WTC11 (cell line): ENCODE results near the gene DENND1B. TPM values are rescaled to one million over a fixed set of nuclear protein-coding genes. Genes with fewer than 3 reads are reported as not detected.

ENCODE experiments used
- ATAC-seq: fragments of 200-7000 bp; cut with Tn5 transposase; 2 replicates; pipeline ENCODE4 v1.10.0; 2021; ENCODE audit warnings: mild to moderate bottlenecking, moderate library complexity
- CTCF ChIA-PET: fragments of 300-600 bp; sonication (Branson Sonifier 250); formaldehyde crosslinking; loops from one replicate; lab custom pipeline; 2021; ENCODE audit warnings: antibody characterized with exemption; lab: Charles Lee
- POLR2A ChIA-PET: fragments of 350-600 bp; sonication (Branson Sonifier 250); formaldehyde crosslinking; loops from one replicate; lab custom pipeline; 2021; ENCODE audit warnings: antibody characterized with exemption; lab: Charles Lee
- DNase-seq: peaks from one replicate; pipeline ENCODE4 v3.0.0; 2021; ENCODE audit warnings: low spot score
- H3K27ac Mint-ChIP-seq: 2 replicates; pipeline ENCODE4 v1.8.0; 2021; ENCODE audit warnings: mixed read lengths
- H3K27me3 Mint-ChIP-seq: 2 replicates; pipeline ENCODE4 v1.8.0; 2021; ENCODE audit warnings: low read depth, mild to moderate bottlenecking, moderate library complexity, mixed read lengths
- H3K36me3 Mint-ChIP-seq: 2 replicates; pipeline ENCODE4 v1.8.0; 2021; ENCODE audit warnings: mixed read lengths
- H3K4me1 Mint-ChIP-seq: 2 replicates; pipeline ENCODE4 v1.8.0; 2022; ENCODE audit warnings: mixed read lengths
- H3K4me3 Mint-ChIP-seq: 2 replicates; pipeline ENCODE4 v1.8.0; 2021; ENCODE audit warnings: mild to moderate bottlenecking, moderate library complexity, mixed read lengths
- H3K9me3 Mint-ChIP-seq: 2 replicates; pipeline ENCODE4 v1.8.0; 2021; ENCODE audit warnings: mixed read lengths
- GRHL2 ChIP-seq: fragments of 250-450 bp; sonication (Bioruptor Pico); IDR thresholded peaks from 2 replicates; pipeline ENCODE4 v1.8.0; 2022; ENCODE audit warnings: mild to moderate bottlenecking, moderate library complexity; ENCODE audit not compliant: insufficient replicate concordance, severe bottlenecking
- SMAD3 ChIP-seq: sonication (generic); formaldehyde crosslinking; IDR thresholded peaks from 2 replicates; pipeline ENCODE4 v1.8.0; 2022; ENCODE audit warnings: missing genetic modification reagents, mild to moderate bottlenecking, borderline replicate concordance
- SP1 ChIP-seq: sonication (generic); formaldehyde crosslinking; conservative IDR thresholded peaks from 2 replicates; pipeline ENCODE4 v1.8.1; 2022; ENCODE audit warnings: missing genetic modification reagents
- ZNF121 ChIP-seq: sonication (generic); formaldehyde crosslinking; IDR thresholded peaks from 2 replicates; pipeline ENCODE4 v1.8.0; 2023; ENCODE audit warnings: missing genetic modification reagents
- ZNF396 ChIP-seq: fragments of 250-450 bp; sonication (Bioruptor Pico); IDR thresholded peaks from 2 replicates; pipeline ENCODE4 v1.8.0; 2021; ENCODE audit warnings: mild to moderate bottlenecking, moderate library complexity, borderline replicate concordance
- ZNF512 ChIP-seq: sonication (generic); formaldehyde crosslinking; IDR thresholded peaks from 2 replicates; pipeline ENCODE4 v1.8.1; 2022; ENCODE audit warnings: missing genetic modification reagents, borderline replicate concordance
- ZNF532 ChIP-seq: fragments of 250-450 bp; sonication (Bioruptor Pico); IDR thresholded peaks from 2 replicates; pipeline ENCODE4 v1.9.0; 2021; ENCODE audit warnings: mild to moderate bottlenecking, borderline replicate concordance
- ZSCAN18 ChIP-seq: fragments of 250-450 bp; sonication (Bioruptor Pico); IDR thresholded peaks from 2 replicates; pipeline ENCODE4 v2.1.2; 2022; ENCODE audit warnings: mild to moderate bottlenecking, moderate library complexity
- total RNA-seq: library from RNA; stranded (reverse); gene quantifications from 3 replicates; pipeline ENCODE4 v1.2.3, GENCODE V29; 2021
- TF ChIP-seq, protein P1 (sequence below): sonication (generic); formaldehyde crosslinking; IDR thresholded peaks from 2 replicates; pipeline ENCODE4 v1.8.1; 2023; ENCODE audit warnings: mild to moderate bottlenecking, missing genetic modification reagents, moderate library complexity
- TF ChIP-seq, protein P2 (sequence below): sonication (generic); formaldehyde crosslinking; IDR thresholded peaks from 2 replicates; pipeline ENCODE4 v1.8.0; 2022; ENCODE audit warnings: mild to moderate bottlenecking, missing genetic modification reagents
- TF ChIP-seq, protein P3 (sequence below): sonication (generic); formaldehyde crosslinking; IDR thresholded peaks from 2 replicates; pipeline ENCODE4 v1.8.0; 2023; ENCODE audit warnings: mild to moderate bottlenecking, missing genetic modification reagents
- TF ChIP-seq, protein P4 (sequence below): fragments of 250-450 bp; sonication (Bioruptor Pico); IDR thresholded peaks from 2 replicates; pipeline ENCODE4 v1.9.0; 2021; ENCODE audit warnings: mild to moderate bottlenecking
- TF ChIP-seq, protein P5 (sequence below): sonication (generic); formaldehyde crosslinking; IDR thresholded peaks from 2 replicates; pipeline ENCODE4 v1.8.1; 2023; ENCODE audit warnings: mild to moderate bottlenecking, missing genetic modification reagents, borderline replicate concordance

DENND1B gene
- total RNA-seq, 1 experiment from 2014 or later, result 4.3 TPM

- TF ChIP-seq, protein P1, sequence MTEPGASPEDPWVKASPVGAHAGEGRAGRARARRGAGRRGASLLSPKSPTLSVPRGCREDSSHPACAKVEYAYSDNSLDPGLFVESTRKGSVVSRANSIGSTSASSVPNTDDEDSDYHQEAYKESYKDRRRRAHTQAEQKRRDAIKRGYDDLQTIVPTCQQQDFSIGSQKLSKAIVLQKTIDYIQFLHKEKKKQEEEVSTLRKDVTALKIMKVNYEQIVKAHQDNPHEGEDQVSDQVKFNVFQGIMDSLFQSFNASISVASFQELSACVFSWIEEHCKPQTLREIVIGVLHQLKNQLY (CRISPR knock-in tag), result no peak
- TF ChIP-seq SMAD3 (CRISPR knock-in tag) (no peak), GRHL2 (no peak), ZNF121 (CRISPR knock-in tag) (no peak), ZNF512 (CRISPR knock-in tag) (no peak), ZSCAN18 (no peak), ZNF532 (no peak)
- TF ChIP-seq, protein P2, sequence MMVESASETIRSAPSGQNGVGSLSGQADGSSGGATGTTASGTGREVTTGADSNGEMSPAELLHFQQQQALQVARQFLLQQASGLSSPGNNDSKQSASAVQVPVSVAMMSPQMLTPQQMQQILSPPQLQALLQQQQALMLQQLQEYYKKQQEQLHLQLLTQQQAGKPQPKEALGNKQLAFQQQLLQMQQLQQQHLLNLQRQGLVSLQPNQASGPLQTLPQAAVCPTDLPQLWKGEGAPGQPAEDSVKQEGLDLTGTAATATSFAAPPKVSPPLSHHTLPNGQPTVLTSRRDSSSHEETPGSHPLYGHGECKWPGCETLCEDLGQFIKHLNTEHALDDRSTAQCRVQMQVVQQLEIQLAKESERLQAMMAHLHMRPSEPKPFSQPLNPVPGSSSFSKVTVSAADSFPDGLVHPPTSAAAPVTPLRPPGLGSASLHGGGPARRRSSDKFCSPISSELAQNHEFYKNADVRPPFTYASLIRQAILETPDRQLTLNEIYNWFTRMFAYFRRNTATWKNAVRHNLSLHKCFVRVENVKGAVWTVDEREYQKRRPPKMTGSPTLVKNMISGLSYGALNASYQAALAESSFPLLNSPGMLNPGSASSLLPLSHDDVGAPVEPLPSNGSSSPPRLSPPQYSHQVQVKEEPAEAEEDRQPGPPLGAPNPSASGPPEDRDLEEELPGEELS (CRISPR knock-in tag), result no peak
- TF ChIP-seq, protein P3, sequence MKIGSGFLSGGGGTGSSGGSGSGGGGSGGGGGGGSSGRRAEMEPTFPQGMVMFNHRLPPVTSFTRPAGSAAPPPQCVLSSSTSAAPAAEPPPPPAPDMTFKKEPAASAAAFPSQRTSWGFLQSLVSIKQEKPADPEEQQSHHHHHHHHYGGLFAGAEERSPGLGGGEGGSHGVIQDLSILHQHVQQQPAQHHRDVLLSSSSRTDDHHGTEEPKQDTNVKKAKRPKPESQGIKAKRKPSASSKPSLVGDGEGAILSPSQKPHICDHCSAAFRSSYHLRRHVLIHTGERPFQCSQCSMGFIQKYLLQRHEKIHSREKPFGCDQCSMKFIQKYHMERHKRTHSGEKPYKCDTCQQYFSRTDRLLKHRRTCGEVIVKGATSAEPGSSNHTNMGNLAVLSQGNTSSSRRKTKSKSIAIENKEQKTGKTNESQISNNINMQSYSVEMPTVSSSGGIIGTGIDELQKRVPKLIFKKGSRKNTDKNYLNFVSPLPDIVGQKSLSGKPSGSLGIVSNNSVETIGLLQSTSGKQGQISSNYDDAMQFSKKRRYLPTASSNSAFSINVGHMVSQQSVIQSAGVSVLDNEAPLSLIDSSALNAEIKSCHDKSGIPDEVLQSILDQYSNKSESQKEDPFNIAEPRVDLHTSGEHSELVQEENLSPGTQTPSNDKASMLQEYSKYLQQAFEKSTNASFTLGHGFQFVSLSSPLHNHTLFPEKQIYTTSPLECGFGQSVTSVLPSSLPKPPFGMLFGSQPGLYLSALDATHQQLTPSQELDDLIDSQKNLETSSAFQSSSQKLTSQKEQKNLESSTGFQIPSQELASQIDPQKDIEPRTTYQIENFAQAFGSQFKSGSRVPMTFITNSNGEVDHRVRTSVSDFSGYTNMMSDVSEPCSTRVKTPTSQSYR (CRISPR knock-in tag), result no peak
These were observed 97.5 kb downstream of the DENND1B start (continued) for GRCh38 chr1:197677752-197678295.

DNA sequence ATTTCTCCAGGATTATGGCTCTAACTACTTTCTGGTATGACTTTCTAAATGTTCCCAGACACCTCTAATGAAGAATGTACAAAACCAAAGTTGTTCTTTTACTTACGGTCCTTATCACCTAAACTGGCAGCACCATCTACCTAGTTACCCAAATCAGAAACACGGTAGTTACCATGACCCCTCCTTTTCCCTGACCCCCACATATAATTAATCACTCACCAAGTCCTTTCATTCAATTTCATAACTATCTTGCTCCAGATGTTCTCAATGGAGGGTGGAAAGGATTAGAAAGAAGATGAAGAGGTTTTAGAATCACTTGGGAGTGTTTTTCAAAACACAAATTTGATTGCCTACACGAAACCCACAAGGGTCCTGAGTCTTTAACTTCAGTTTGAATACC, 98.0 kb downstream of the DENND1B start:
- Mint-ChIP-seq H3K4me1 (peaks cover 13% of the 10 kb centered on the region), H3K27ac (no peak overlapping the region), H3K9me3 (no peaks in the 10 kb centered on the region), H3K36me3 (no peaks in the 10 kb centered on the region), H3K4me3 (no peak overlapping the region), H3K27me3 (no peaks in the 10 kb centered on the region)
- CTCF ChIA-PET, result no interaction called here
- ATAC-seq (no peak), DNase-seq (no peak)
- POLR2A ChIA-PET, result no interaction called here
- TF ChIP-seq, protein P4, sequence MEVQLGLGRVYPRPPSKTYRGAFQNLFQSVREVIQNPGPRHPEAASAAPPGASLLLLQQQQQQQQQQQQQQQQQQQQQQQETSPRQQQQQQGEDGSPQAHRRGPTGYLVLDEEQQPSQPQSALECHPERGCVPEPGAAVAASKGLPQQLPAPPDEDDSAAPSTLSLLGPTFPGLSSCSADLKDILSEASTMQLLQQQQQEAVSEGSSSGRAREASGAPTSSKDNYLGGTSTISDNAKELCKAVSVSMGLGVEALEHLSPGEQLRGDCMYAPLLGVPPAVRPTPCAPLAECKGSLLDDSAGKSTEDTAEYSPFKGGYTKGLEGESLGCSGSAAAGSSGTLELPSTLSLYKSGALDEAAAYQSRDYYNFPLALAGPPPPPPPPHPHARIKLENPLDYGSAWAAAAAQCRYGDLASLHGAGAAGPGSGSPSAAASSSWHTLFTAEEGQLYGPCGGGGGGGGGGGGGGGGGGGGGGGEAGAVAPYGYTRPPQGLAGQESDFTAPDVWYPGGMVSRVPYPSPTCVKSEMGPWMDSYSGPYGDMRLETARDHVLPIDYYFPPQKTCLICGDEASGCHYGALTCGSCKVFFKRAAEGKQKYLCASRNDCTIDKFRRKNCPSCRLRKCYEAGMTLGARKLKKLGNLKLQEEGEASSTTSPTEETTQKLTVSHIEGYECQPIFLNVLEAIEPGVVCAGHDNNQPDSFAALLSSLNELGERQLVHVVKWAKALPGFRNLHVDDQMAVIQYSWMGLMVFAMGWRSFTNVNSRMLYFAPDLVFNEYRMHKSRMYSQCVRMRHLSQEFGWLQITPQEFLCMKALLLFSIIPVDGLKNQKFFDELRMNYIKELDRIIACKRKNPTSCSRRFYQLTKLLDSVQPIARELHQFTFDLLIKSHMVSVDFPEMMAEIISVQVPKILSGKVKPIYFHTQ (CRISPR knock-in tag), result no peak
- TF ChIP-seq ZNF396 (CRISPR knock-in tag), result no peak
- no peak for TF ChIP-seq SP1 (CRISPR knock-in tag)
- TF ChIP-seq, protein P5, sequence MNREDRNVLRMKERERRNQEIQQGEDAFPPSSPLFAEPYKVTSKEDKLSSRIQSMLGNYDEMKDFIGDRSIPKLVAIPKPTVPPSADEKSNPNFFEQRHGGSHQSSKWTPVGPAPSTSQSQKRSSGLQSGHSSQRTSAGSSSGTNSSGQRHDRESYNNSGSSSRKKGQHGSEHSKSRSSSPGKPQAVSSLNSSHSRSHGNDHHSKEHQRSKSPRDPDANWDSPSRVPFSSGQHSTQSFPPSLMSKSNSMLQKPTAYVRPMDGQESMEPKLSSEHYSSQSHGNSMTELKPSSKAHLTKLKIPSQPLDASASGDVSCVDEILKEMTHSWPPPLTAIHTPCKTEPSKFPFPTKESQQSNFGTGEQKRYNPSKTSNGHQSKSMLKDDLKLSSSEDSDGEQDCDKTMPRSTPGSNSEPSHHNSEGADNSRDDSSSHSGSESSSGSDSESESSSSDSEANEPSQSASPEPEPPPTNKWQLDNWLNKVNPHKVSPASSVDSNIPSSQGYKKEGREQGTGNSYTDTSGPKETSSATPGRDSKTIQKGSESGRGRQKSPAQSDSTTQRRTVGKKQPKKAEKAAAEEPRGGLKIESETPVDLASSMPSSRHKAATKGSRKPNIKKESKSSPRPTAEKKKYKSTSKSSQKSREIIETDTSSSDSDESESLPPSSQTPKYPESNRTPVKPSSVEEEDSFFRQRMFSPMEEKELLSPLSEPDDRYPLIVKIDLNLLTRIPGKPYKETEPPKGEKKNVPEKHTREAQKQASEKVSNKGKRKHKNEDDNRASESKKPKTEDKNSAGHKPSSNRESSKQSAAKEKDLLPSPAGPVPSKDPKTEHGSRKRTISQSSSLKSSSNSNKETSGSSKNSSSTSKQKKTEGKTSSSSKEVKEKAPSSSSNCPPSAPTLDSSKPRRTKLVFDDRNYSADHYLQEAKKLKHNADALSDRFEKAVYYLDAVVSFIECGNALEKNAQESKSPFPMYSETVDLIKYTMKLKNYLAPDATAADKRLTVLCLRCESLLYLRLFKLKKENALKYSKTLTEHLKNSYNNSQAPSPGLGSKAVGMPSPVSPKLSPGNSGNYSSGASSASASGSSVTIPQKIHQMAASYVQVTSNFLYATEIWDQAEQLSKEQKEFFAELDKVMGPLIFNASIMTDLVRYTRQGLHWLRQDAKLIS (CRISPR knock-in tag), result no peak
- no peak for TF ChIP-seq ZNF512 (CRISPR knock-in tag)
